ENCODE data around the gene HEXIM2. TPM values are rescaled to one million over a fixed set of nuclear protein-coding genes. Genes with fewer than 3 reads are reported as not detected.

Gene HEXIM2
- total RNA-seq, 1 experiment from 2014 or later, result 13.5 TPM

DNA sequence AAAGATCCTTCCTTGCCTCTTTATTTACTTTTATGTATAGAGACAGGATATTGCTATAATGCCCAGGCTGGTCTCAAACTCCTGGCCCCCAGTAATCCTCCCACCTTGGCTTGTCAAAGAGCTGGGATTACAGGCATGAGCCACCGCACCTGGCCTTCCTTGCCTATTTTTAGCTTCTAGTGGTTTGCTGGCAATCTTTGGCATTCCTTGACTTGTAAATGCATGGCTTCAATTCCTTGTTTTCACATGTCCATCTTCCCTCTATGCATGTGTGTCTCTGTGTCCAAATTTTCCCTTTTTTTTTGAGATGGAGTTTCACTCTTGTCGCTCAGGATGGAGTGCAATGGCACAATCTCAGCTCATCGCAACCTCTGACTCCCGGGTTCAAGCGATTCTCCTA lies 22.5 kb downstream of the HEXIM2 start:
- no TSS peak for BruUV-seq (replicated peaks)
- no peak for DNase-seq (ENCODE audit: low read depth, low spot score)
- no peak overlapping the region for H3K9ac ChIP-seq (ENCODE audit: low read length)
- CTCF ChIA-PET, result interaction anchor here (1.7 to 5.3 kb wide), 2 partner anchors 14 to 49 kb away, joined by 4 to 21 read pairs; partner anchors contain the start of gene ACBD4
- no peak overlapping the region for H2AFZ ChIP-seq (ENCODE audit: low read depth, low read length, poor library complexity, severe bottlenecking)
- no peaks in the 10 kb centered on the region for H3K9me3 ChIP-seq (ENCODE audit: control insufficient read depth in 1 of 2, insufficient read depth in 1 of 2, low read depth in 1 of 2, low read length in 2 of 2)
- POLR2A ChIA-PET, result interaction anchor here (1.2 to 1.7 kb wide), 2 partner anchors 8 to 11 kb away, joined by 5 read pairs; no protein-coding TSS in a partner anchor
- no peaks in the 10 kb centered on the region for H3K27me3 ChIP-seq (ENCODE audit: insufficient read depth, low read length)
- H3K36me3 ChIP-seq (ENCODE audit: control insufficient read depth in 1 of 2, insufficient read depth in 2 of 2, low read length in 2 of 2), result no peaks in the 10 kb centered on the region
- no peak overlapping the region for H3K4me3 ChIP-seq (replicated peaks in 1 of 2; ENCODE audit: low read depth in 1 of 2, low read length in 2 of 2)
- peak overlapping the region; percentile 8; the same call in 1 of the 2 replicates for H3K4me2 ChIP-seq (ENCODE audit: low read length)
- 0 out of 2 replicates have a peak, but pooled peaks have one; percentile 17 for ATAC-seq
- H4K20me1 ChIP-seq (ENCODE audit: insufficient read depth), result no peaks in the 10 kb centered on the region
- H3K9me2 ChIP-seq (ENCODE audit: insufficient read depth), result no peaks in the 10 kb centered on the region
- RAD21 ChIA-PET (ENCODE audit: low non-redundant PET in 1 of 2, low total read pairs in 2 of 2, uncharacterized antibody in 2 of 2, unreplicated experiment in 2 of 2), result no interaction called here
- TF ChIP-seq JUND (IDR thresholded peaks at IDR 0.05), result no peak
- TF ChIP-seq ELF1 (IDR thresholded peaks at IDR 0.05; ENCODE audit: borderline replicate concordance, low read depth), result no peak
- H3K79me2 ChIP-seq (ENCODE audit: insufficient read depth, low read length), result no peaks in the 10 kb centered on the region
- H3K27ac ChIP-seq (ENCODE audit: low read depth, low read length), result 0 out of 2 replicates have a peak overlapping the region, but pooled peaks have one; percentile 35
- H3K4me1 ChIP-seq (ENCODE audit: control insufficient read depth in 1 of 2, insufficient read depth in 2 of 2, low read length in 2 of 2), result peaks cover 16 to 18% of the 10 kb centered on the region in 2 experiments
- intact Hi-C loops (cut with micrococcal nuclease), result no loop called here

DNA sequence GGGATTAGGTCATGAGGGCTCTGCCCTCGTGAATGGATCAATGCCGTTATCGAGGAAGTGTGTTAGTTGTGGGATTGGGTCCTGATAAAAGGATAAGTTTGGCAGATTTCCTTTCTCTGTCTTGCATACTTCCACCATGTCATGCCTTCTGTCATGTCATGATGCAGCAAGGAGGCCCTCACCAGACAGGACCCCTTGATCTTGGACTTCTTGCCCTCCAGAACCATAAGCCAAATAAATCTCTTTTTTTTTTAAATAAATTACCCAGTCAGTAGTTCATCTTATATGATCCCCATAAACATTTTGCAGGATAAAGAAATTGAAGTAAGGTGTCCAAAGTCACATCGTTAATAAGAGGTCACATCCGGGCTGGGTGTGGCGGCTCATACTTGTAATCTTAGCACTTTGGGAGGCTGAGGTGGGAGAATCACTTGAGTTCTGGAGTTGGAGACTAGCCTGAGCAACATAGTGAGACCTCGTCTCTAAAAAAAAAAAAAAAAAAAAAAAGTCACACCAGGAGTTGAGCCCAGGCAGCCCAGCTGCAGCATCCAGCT lies 25.2 kb downstream of the HEXIM2 start:
- Histone ChIP-seq H3K4me3 (replicated peaks in 1 of 2; ENCODE audit: low read depth in 1 of 2, low read length in 2 of 2) (no peak overlapping the region), H3K4me1 (ENCODE audit: control insufficient read depth in 1 of 2, insufficient read depth in 2 of 2, low read length in 2 of 2) (peaks cover 16 to 18% of the 10 kb centered on the region in 2 experiments), H2AFZ (ENCODE audit: low read depth, low read length, poor library complexity, severe bottlenecking) (no peak overlapping the region), H3K27ac (ENCODE audit: low read depth, low read length) (no peak overlapping the region), H3K9me3 (ENCODE audit: control insufficient read depth in 1 of 2, insufficient read depth in 1 of 2, low read depth in 1 of 2, low read length in 2 of 2) (no peaks in the 10 kb centered on the region), H3K9ac (ENCODE audit: low read length) (no peak overlapping the region), H3K9me2 (ENCODE audit: insufficient read depth) (no peaks in the 10 kb centered on the region), H3K79me2 (ENCODE audit: insufficient read depth, low read length) (no peaks in the 10 kb centered on the region), H3K36me3 (ENCODE audit: control insufficient read depth in 1 of 2, insufficient read depth in 2 of 2, low read length in 2 of 2) (no peaks in the 10 kb centered on the region), H4K20me1 (ENCODE audit: insufficient read depth) (no peaks in the 10 kb centered on the region), H3K4me2 (ENCODE audit: low read length) (no peak overlapping the region), H3K27me3 (ENCODE audit: insufficient read depth, low read length) (no peaks in the 10 kb centered on the region)
- no TSS peak for BruUV-seq (replicated peaks)
- ChIA-PET POLR2A (interaction anchor here (0.6 kb wide), 1 partner anchor 16 kb away, joined by 3 read pairs; no protein-coding TSS in a partner anchor), RAD21 (ENCODE audit: low non-redundant PET in 1 of 2, low total read pairs in 2 of 2, uncharacterized antibody in 2 of 2, unreplicated experiment in 2 of 2) (no interaction called here), CTCF (interaction anchor here (1.2 kb wide), 1 partner anchor 11 kb away, joined by 4 read pairs; no protein-coding TSS in a partner anchor)
- no peak for DNase-seq (ENCODE audit: low read depth, low spot score)
- intact Hi-C loops (cut with micrococcal nuclease), result no loop called here
- TF ChIP-seq CBX3 (IDR thresholded peaks at IDR 0.05; ENCODE audit: low read depth) (no peak), JUND (IDR thresholded peaks at IDR 0.05) (no peak), RAD21 (IDR thresholded peaks at IDR 0.05; ENCODE audit: low read depth) (no peak), EZH2 (IDR thresholded peaks at IDR 0.05) (no peak), SP1 (IDR thresholded peaks at IDR 0.05; ENCODE audit: low read depth) (no peak)
- no peak for ATAC-seq

Measured in HCT116 (cell line).